Stimulated activated CD8-positive, alpha-beta memory T cell treated with anti-CD3 and anti-CD28 coated beads, Interleukin-4, amount 100 ng/mL, for 1 hour (primary cell): ENCODE data around the gene MON1A.

ENCODE experiments used
- DNase-seq, 2 donors: peaks; one replicate each; pipeline ENCODE4 v3.0.0-alpha.2; 2020; ENCODE audit warnings: low read depth in 2 of 2, low spot score in 1 of 2

MON1A gene

GRCh38 chr3:49895791-49896190 lies 33.8 kb downstream of the MON1A start:
- no peak for DNase-seq

- no peak for DNase-seq
Measured at GRCh38 chr3:49889296-49889695, 40.3 kb downstream of the MON1A start.

GRCh38 chr3:49886922-49887265 lies 42.7 kb downstream of the MON1A start:
- DNase-seq = no peak

- no peak for DNase-seq
Measured at GRCh38 chr3:49883998-49884397, 45.6 kb downstream of the MON1A start.

GRCh38 chr3:49882166-49882565 lies 47.4 kb downstream of the MON1A start:
- DNase-seq = no peak

- DNase-seq = no peak
Measured at GRCh38 chr3:49880581-49881315, 48.9 kb downstream of the MON1A start.

GRCh38 chr3:49879721-49880120 lies 49.9 kb downstream of the MON1A start:
- no peak for DNase-seq

GRCh38 chr3:49878686-49879085 lies 50.9 kb downstream of the MON1A start:
- DNase-seq = no peak

GRCh38 chr3:49877716-49878115 lies 51.9 kb downstream of the MON1A start:
- DNase-seq = no peak

- DNase-seq = no peak
Measured at GRCh38 chr3:49876567-49876966, 53.0 kb downstream of the MON1A start.

GRCh38 chr3:49873623-49874022 lies 56.0 kb downstream of the MON1A start:
- no peak for DNase-seq

- DNase-seq = no peak
Measured at GRCh38 chr3:49872801-49873281, 56.8 kb downstream of the MON1A start.

- no peak for DNase-seq
Measured at GRCh38 chr3:49871531-49872153, 58.0 kb downstream of the MON1A start.

GRCh38 chr3:49869525-49870126 lies 60.0 kb downstream of the MON1A start, which contains the start of gene CAMKV:
Gene CAMKV (minus strand): TSS chr3:49869906. CDS start chr3:49862388, 7,518 bp downstream.
- DNase-seq = no peak

GRCh38 chr3:49868862-49869466 lies 60.6 kb downstream of the MON1A start:
- DNase-seq = no peak

- DNase-seq = no peak
Measured at GRCh38 chr3:49867871-49868321, 61.7 kb downstream of the MON1A start.

GRCh38 chr3:49867400-49867799 lies 62.2 kb downstream of the MON1A start:
- no peak for DNase-seq

GRCh38 chr3:49865198-49865784 lies 64.3 kb downstream of the MON1A start:
- DNase-seq = no peak

GRCh38 chr3:49864505-49864904 lies 65.1 kb downstream of the MON1A start:
- no peak for DNase-seq

- no peak for DNase-seq
Measured at GRCh38 chr3:49859576-49860305, 69.9 kb downstream of the MON1A start.
